Measurements from ENCODE around the gene LRGUK. TPM values are rescaled to one million over a fixed set of nuclear protein-coding genes. Genes with fewer than 3 reads are reported as not detected.
A peak's percentile ranks its signal among the peaks of the same experiment; 100 is the strongest.

The LRGUK gene
- total RNA-seq, 1 experiment from 2014 or later = 1.5 TPM

GRCh38 chr7:134255814-134256213, 128.7 kb downstream of the LRGUK start:
- Histone ChIP-seq H4K20me1 (ENCODE audit: control insufficient read depth, insufficient read depth, insufficient read length) (no peaks in the 10 kb centered on the region), H2AFZ (ENCODE audit: low read length) (no peak overlapping the region), H3K23me2 (ENCODE audit: insufficient read length, low read depth, low read length, poor library complexity, severe bottlenecking) (no peaks in the 10 kb centered on the region), H2AK5ac (ENCODE audit: insufficient read length, low read length) (no peak overlapping the region), H3K79me1 (ENCODE audit: insufficient read depth, low read depth, low read length, poor library complexity, severe bottlenecking) (no peaks in the 10 kb centered on the region), H2BK120ac (ENCODE audit: low read depth, low read length, poor library complexity, severe bottlenecking) (no peak overlapping the region), H3K23ac (ENCODE audit: insufficient read length, low read depth, low read length) (no peak overlapping the region), H2BK12ac (ENCODE audit: insufficient read length, low read depth, low read length) (no peak overlapping the region), H4K91ac (ENCODE audit: insufficient read length, low read depth, low read length) (no peak overlapping the region), H3K56ac (ENCODE audit: insufficient read length, low read depth, low read length) (no peak overlapping the region), H4K8ac (replicated peaks; ENCODE audit: insufficient read length, low read depth, low read length) (no peak overlapping the region), H3T11ph (ENCODE audit: low read length) (no peak overlapping the region), H3K4ac (ENCODE audit: low read depth, low read length) (no peak overlapping the region), H3K4me1 (ENCODE audit: insufficient read depth, low read length) (no peaks in the 10 kb centered on the region), H3K27ac (ENCODE audit: insufficient read length, low read depth, low read length) (no peak overlapping the region), H3K18ac (ENCODE audit: insufficient read length, low read depth, low read length) (no peak overlapping the region), H4K5ac (ENCODE audit: insufficient read length, low read depth, low read length) (no peak overlapping the region), H3K9ac (ENCODE audit: extremely low read depth, insufficient read length, low read length) (no peak overlapping the region), H3K79me2 (ENCODE audit: insufficient read depth, low read length) (no peaks in the 10 kb centered on the region), H2BK15ac (ENCODE audit: low read depth, low read length) (no peak overlapping the region), H3K14ac (ENCODE audit: insufficient read depth, low read length) (no peak overlapping the region), H3K4me2 (ENCODE audit: insufficient read depth, insufficient read length, low read length) (no peak overlapping the region), H2BK20ac (ENCODE audit: low read depth, low read length, poor library complexity, severe bottlenecking) (no peak overlapping the region), H3K27me3 (ENCODE audit: insufficient read depth, low read length) (no peaks in the 10 kb centered on the region), H3K9me3 (ENCODE audit: control insufficient read depth, low read depth, low read length) (no peaks in the 10 kb centered on the region), H2BK5ac (ENCODE audit: insufficient read length, low read length) (no peak overlapping the region)
- TF ChIP-seq, protein P1, sequence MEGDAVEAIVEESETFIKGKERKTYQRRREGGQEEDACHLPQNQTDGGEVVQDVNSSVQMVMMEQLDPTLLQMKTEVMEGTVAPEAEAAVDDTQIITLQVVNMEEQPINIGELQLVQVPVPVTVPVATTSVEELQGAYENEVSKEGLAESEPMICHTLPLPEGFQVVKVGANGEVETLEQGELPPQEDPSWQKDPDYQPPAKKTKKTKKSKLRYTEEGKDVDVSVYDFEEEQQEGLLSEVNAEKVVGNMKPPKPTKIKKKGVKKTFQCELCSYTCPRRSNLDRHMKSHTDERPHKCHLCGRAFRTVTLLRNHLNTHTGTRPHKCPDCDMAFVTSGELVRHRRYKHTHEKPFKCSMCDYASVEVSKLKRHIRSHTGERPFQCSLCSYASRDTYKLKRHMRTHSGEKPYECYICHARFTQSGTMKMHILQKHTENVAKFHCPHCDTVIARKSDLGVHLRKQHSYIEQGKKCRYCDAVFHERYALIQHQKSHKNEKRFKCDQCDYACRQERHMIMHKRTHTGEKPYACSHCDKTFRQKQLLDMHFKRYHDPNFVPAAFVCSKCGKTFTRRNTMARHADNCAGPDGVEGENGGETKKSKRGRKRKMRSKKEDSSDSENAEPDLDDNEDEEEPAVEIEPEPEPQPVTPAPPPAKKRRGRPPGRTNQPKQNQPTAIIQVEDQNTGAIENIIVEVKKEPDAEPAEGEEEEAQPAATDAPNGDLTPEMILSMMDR (conservative IDR thresholded peaks at IDR 0.05) = peak; percentile 51; the same call in 2 of the 3 replicates
- H3K27me3 Mint-ChIP-seq (ENCODE audit: low read depth) = no peaks in the 10 kb centered on the region
- no peaks in the 10 kb centered on the region; a peak in 1 of 7 replicates for H3K36me3 Mint-ChIP-seq (ENCODE audit: insufficient read depth in 1 of 3, low read depth in 3 of 3)
- no CpG with 5 or more reads among the region's 5 CpGs for WGBS (ENCODE audit: extremely low coverage, insufficient read length, low lambda C conversion rate)
- no peak overlapping the region for H3K4me3 Mint-ChIP-seq
- peaks cover 0 to 4% of the 10 kb centered on the region in 2 experiments; a peak in 3 of 5 replicates for H3K9me3 Mint-ChIP-seq
- no peak overlapping the region for H3K27ac Mint-ChIP-seq
- no peaks in the 10 kb centered on the region for H3K4me1 Mint-ChIP-seq
- DNase-seq = peak; percentile 49
